SW 1271 (cell line): ENCODE data around the gene TMEM91.

Experiments
- DNase-seq, 2 experiments: peaks; one replicate each; lab custom pipeline; 2025; lab: John Stamatoyannopoulos, UW

Gene TMEM91

DNA sequence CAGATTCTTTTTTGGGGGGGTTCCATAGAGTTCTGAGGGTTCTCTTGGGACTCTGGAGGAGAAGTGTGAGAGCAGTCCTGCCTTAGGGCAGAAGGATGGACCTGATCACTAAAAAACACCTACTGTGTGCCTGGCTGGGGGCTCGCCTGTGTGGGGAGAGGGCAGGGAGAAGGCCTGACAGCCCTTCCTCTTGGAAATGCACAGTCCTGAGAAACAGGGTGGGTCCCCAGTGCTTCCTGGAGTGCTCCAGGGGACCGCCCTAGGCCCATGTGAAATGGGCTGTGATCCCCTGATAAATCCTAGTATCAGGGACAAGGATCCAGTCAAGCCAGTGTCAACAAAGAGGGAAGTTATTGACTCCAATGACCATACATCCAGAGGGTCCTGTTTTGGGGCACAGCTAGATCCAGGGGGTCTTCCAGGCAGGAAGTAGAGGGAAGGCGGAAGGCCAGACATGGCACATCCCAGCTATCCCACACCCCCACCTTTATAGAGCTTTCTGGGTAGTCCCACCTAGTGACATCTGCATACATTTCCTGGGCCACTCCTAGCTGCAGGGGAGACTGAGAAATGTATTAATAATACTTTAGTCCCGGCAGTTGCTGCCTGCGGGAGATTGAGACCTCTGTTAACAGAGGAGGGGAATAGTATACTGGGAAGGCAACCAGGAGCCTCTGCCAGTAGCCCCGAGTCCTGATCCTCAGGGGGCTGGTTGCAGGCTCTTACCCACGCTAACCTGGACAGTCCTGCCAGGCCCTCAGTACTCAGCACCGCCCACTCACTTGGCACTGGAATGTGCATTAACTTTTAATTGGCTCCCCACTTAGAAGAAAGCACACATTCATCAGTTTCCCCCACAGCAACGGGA, 35.0 kb downstream of the TMEM91 start:
- DNase-seq = no peak

GRCh38 chr19:41411968-41412265, 35.6 kb downstream of the TMEM91 start:
- DNase-seq = no peak

DNA sequence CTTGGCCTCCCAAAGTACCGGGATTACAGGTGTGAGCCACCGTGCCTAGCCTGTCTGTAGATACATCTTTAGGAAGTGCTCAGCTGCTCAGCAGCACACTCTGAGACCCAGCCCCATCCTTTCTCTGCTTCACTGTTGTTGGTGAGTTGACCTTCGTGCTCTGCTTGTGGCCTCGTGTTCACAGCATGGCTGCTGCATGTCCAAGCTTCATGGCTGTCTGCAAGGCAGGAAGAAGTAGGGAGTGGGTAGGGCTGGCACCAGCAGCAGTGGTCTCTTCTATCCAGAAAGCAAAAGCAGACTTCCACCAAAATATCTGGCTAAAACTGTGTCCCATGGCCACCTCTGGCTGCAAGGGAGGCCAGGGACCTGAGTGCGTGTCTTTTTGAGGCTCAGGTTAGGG, 36.6 kb downstream of the TMEM91 start:
- no peak for DNase-seq

DNA sequence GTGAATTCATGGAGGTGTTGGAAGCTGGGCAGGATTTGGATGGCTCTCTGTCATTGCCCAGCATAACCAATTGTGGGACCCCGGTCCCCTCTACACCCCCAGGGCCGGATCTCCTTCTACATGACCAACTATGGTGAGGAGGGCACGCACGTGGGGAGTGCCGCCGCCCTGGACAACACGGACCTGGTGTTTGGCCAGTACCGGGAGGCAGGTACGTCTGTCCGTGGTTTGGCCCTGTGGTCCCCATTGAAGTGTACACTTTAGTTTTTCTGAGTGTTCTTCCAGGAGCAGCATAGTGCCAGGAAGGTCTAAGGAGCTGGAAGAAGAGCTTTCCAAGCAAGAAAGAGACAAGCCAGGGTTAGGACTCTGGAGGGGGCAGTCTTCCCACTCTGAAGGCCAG, 37.6 kb downstream of the TMEM91 start:
- no peak for DNase-seq

- no peak for DNase-seq
Measured at GRCh38 chr19:41414461-41414860, 38.1 kb downstream of the TMEM91 start.

GRCh38 chr19:41415154-41415571, 38.8 kb downstream of the TMEM91 start:
- no peak for DNase-seq

DNA sequence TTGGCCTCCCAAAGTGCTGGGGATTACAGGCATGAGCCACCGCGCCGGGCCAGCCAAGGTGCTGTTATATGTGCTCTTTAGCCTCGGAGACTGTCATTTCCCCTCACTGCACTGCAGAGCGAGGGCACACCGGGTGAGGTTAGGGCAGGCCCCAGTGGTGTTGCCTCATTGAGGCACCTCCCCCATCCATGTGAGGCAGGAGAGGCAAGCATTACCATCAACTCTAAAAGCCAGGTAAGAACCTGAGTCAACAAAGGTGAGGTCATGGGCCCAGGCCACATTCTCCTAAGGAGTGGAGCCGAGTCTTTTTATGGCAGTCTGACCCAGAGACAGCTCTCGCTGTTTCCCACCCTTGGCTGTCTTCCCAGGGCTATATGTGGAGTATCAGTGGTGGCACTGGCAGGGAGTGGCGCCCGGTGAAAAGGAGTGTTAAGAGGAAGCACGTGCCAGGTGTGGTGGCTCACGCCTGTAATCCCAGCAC, 39.9 kb downstream of the TMEM91 start:
- no peak for DNase-seq

GRCh38 chr19:41420101-41420880, 44.0 kb downstream of the TMEM91 start:
- DNase-seq = no peak

- DNase-seq = no peak
Measured at GRCh38 chr19:41421314-41421713, 45.0 kb downstream of the TMEM91 start.

GRCh38 chr19:41421973-41422372, 45.6 kb downstream of the TMEM91 start:
- DNase-seq = no peak

DNA sequence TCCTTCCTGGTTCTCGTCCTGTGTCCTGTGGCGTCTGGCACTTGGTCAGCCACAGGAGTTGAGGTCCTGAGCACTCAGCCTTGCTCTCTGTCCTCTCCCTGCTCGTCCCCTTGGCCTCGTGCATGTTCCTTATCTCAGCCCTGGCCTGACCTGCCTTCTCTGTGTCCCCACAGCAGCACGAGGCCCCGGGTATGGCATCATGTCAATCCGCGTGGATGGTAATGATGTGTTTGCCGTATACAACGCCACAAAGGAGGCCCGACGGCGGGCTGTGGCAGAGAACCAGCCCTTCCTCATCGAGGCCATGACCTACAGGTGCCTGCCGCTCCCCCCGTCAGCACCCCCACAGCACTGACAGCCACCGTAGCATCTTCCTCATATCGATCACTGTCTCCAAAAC, 46.1 kb downstream of the TMEM91 start:
- DNase-seq = no peak

- no peak for DNase-seq
Measured at GRCh38 chr19:41422955-41423354, 46.6 kb downstream of the TMEM91 start.

GRCh38 chr19:41424335-41425173, 48.2 kb downstream of the TMEM91 start:
- no peak for DNase-seq

- DNase-seq = no peak
Measured at GRCh38 chr19:41425174-41426115, 49.1 kb downstream of the TMEM91 start.

- no peak for DNase-seq
Measured at GRCh38 chr19:41426116-41426841, 49.9 kb downstream of the TMEM91 start.

DNA sequence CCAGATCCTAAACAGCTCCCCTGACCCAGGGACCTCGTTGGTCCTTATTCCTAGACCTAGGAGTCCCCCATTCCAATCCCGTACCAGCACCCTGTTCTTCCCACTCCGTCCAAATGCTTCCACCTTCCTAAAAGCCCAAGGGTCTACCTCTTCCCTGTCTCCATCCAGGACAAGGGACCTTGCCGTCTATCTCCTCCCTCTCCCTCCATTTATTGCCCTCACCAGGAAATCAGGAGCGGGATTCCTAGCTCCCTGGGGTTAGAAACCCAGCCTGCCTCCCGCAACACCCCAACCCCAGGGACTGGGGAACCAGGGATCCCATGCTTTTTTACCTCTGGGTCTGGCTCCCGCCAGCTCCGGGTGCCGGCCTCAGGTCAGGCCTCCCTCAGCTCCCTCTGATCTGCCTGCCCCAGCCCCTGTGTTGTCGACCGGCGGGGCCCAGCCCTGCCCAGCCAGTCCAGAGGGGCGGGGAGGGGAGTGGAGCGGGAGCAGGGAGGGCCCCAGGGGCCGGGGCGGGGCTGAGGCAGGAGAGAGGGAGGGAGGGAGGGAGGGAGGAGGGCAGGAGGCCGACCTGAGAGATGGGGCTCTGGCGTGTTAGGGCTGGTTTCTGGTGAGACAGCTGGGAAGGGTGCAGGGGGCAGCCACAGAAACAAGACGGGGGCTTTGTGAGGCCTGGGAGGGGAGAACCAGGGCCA, 50.8 kb downstream of the TMEM91 start, which contains the start of gene B3GNT8:
B3GNT8 (minus strand) TSS at position 423 of the 695 bp plus-strand sequence. CDS start 596 bp downstream, outside the sequence.
- no peak for DNase-seq

DNA sequence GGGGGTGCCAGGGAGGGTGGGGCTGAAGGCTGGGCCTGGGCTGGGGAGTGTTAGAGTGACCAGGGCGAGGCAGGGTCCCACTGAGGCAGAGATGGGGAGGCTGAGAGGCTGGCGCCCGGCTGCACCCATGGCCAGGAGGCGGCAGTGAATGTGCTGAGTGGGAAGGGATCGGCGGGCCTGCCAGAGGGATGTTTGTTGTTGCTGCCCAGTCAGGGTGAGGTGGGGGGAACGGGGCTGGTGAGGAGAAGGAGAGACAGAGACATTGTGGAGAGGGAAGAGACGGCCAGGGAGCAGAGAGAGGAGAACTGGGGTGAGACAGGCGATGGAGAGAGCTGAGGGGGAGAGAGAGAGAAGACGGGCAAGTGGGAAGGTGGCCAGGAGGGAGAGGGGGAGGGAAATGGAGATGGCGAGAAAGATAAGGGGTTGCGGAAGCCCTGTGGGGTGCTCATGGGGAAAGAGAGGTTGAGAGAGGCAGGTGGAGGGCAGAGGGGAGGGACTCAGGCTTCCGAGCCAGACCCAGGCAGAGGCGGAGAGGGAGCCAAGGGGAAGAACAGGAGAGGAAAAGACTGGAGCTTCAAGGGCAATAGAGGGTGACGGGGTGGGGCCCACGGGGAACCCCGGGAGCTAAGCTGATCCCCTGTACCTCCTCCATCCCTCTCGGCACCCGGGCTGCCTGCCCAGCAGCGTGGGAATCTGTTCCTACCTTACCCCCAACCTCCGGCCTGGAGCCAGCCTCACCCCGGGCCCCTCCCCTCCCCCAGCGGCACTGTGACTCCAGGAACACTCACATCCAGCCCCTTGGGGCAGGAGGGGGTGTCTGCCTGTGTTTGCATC, 51.5 kb downstream of the TMEM91 start:
- DNase-seq = no peak

DNA sequence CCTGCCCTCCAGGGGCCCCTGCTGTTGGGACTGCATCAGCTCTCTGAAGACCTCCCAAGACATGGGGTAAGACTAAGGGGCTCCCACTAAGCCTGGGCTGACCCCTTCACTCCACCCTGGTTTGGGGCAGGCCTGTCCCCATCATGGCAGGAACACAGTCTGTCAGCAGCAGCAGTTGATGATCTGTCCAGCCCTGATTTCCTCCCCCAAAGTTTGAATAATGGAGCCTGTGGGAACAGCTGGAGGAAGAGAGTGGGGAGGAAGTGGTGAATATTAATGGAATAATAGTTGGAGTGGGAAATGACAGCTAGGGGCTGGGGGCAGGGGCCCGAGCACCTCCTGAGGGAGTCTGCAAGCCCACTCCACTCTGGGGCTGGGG, 52.1 kb downstream of the TMEM91 start:
- no peak for DNase-seq

GRCh38 chr19:41430922-41431321, 54.6 kb downstream of the TMEM91 start:
- DNase-seq = no peak
